Glomerular visceral epithelial cell (primary cell): ENCODE data around the gene CLDN14.
"Not testable (repeated sequence)": the region's sequence is repeated elsewhere in the genome, so short reads cannot be mapped to it uniquely, and the experiment has no call there.

Experiments used
- DNase-seq: peaks from one replicate; pipeline ENCODE4 v3.0.0-alpha.2; 2016; ENCODE audit errors: extremely low spot score

CLDN14 gene

GRCh38 chr21:36501589-36501892 lies 21.6 kb upstream of the CLDN14 start:
- no peak for DNase-seq

GRCh38 chr21:36499578-36500471 lies 19.9 kb upstream of the CLDN14 start:
- no peak for DNase-seq

- no peak for DNase-seq
These were observed 14.6 kb upstream of the CLDN14 start for GRCh38 chr21:36494557-36494956.

- no peak for DNase-seq
These were observed 11.4 kb upstream of the CLDN14 start for GRCh38 chr21:36491209-36491910.

GRCh38 chr21:36489776-36490165 lies 9.8 kb upstream of the CLDN14 start:
- no peak for DNase-seq

- no peak for DNase-seq
These were observed 9.3 kb upstream of the CLDN14 start for GRCh38 chr21:36489103-36489775.

GRCh38 chr21:36487641-36488307 lies 7.9 kb upstream of the CLDN14 start:
- no peak for DNase-seq

GRCh38 chr21:36486246-36486645 lies 6.3 kb upstream of the CLDN14 start:
- DNase-seq, result no peak

- no peak for DNase-seq
These were observed 5.6 kb upstream of the CLDN14 start for GRCh38 chr21:36485476-36485875.

- DNase-seq, result no peak
These were observed 3.2 kb upstream of the CLDN14 start for GRCh38 chr21:36483095-36483494.

GRCh38 chr21:36482673-36483072 lies 2.8 kb upstream of the CLDN14 start:
- no peak for DNase-seq

- no peak for DNase-seq
These were observed 2.3 kb upstream of the CLDN14 start for GRCh38 chr21:36482181-36482580.

- no peak for DNase-seq
These were observed 1.7 kb upstream of the CLDN14 start for GRCh38 chr21:36481639-36482038.

- no peak for DNase-seq
These were observed 696 bp upstream of the CLDN14 start for GRCh38 chr21:36480618-36481017.

- DNase-seq, result no peak
These were observed 981 bp downstream of the CLDN14 start for GRCh38 chr21:36478941-36479340.

GRCh38 chr21:36478207-36478701 lies 1.7 kb downstream of the CLDN14 start:
- DNase-seq, result peak; percentile 80

- DNase-seq, result no peak
These were observed 2.4 kb downstream of the CLDN14 start for GRCh38 chr21:36477559-36477958.

GRCh38 chr21:36477001-36477400 lies 2.9 kb downstream of the CLDN14 start:
- DNase-seq, result no peak

- DNase-seq, result not testable (repeated sequence)
These were observed 3.4 kb downstream of the CLDN14 start for GRCh38 chr21:36476541-36476940.

- DNase-seq, result no peak
These were observed 5.3 kb downstream of the CLDN14 start for GRCh38 chr21:36474591-36474990.

- no peak for DNase-seq
These were observed 6.7 kb downstream of the CLDN14 start for GRCh38 chr21:36473203-36473602.

GRCh38 chr21:36472377-36472776 lies 7.5 kb downstream of the CLDN14 start:
- DNase-seq, result no peak
